GM20000 (cell line): Measurements from ENCODE around the gene C9orf85.

Experiments
- DNase-seq: peaks from one replicate; pipeline ENCODE4 v3.0.0; 2012; ENCODE audit warnings: low spot score
- CTCF ChIP-seq: IDR thresholded peaks from 2 replicates; pipeline ENCODE4 v1.5.1; 2012; ENCODE audit warnings: mild to moderate bottlenecking, control low read depth; ENCODE audit errors: extremely low read depth, missing control alignments

C9orf85 gene

GRCh38 chr9:72012646-72013045 is 101.2 kb downstream of the C9orf85 start:
- no peak for TF ChIP-seq CTCF
- DNase-seq: no peak

DNA sequence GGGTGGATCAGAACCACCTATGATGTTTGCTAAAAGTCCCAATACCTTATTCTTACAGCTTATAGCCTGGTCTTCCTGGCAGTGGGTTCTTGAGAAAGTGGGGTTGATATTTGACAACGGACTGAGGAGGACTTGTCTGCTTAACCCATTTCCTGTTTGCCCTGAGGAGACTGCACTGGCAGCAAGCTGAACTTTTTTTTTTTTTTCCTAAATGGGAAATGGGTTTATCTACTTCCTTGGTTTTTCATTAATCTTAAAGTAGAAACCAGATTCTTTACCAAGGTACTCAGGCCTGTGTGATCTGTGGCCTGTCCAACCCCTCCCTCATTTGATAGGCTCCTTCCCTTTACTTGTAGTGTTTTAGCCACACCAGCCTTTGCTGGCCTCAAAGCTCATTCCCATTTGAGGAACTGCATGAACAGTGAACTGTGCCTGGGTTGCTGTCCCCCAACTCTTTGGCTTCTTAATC is 101.9 kb downstream of the C9orf85 start:
- no peak for TF ChIP-seq CTCF
- DNase-seq: no peak

GRCh38 chr9:72022841-72023240 is 111.4 kb downstream of the C9orf85 start:
- no peak for TF ChIP-seq CTCF
- no peak for DNase-seq
